ENCODE data around the gene PPP1R15A. TPM values are rescaled to one million over a fixed set of nuclear protein-coding genes. Genes with fewer than 3 reads are reported as not detected.
A peak's percentile ranks its signal among the peaks of the same experiment; 100 is the strongest.

PPP1R15A gene
- total RNA-seq, 1 experiment from 2014 or later: 17.0 TPM

DNA sequence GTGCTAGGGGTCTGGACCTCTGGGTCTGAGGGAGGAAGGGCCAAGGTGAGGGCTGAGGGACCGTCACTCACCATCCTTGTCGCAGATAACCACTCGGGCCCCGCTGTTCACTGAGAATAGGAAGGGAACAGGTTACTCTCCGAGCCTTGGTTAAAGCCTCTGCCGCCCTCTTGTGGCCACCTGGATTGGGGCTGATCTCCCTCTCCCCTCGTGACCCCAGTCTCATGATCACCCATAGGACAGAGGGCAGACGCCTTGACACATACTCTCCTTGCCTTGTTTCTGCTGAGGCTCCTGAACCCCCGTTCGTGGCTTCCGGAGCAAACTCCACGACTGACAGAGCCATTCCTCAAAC lies 36.5 kb upstream of the PPP1R15A start (continued):
- TF ChIP-seq ZNF281 (CRISPR knock-in tag; IDR thresholded peaks at IDR 0.05): 0 out of 2 replicates have a peak, but pooled peaks have one; percentile 39

GRCh38 chr19:48836089-48837017 lies 35.9 kb upstream of the PPP1R15A start, which contains the start of gene HSD17B14:
HSD17B14 (minus strand) TSS chr19:48836491; CDS start chr19:48836411, 80 bp downstream.
- Mint-ChIP-seq H3K27ac (peak within 1 kb of the TSS; percentile 99), H3K36me3 (peaks cover 15% of the 10 kb centered on the region), H3K4me3 (peak within 1 kb of the TSS; percentile 94), H3K4me1 (peaks cover 19% of the 10 kb centered on the region), H3K27me3 (ENCODE audit: low read depth) (no peaks in the 10 kb centered on the region), H3K9me3 (no peaks in the 10 kb centered on the region)
- POLR2A ChIA-PET: interaction anchor here (0.9 to 1.7 kb wide), 2 partner anchors 36 to 48 kb away, joined by 4 to 5 read pairs; partner anchors contain the start of gene PPP1R15A
- CTCF ChIA-PET: interaction anchor here (0.6 to 3.0 kb wide), 24 partner anchors 8 to 262 kb away, joined by 3 to 50 read pairs (median 4); partner anchors contain the start of genes CA11, GYS1, PPP1R15A and RUVBL2
- TF ChIP-seq, protein P1, sequence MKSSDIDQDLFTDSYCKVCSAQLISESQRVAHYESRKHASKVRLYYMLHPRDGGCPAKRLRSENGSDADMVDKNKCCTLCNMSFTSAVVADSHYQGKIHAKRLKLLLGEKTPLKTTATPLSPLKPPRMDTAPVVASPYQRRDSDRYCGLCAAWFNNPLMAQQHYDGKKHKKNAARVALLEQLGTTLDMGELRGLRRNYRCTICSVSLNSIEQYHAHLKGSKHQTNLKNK (CRISPR knock-in tag; IDR thresholded peaks at IDR 0.05): no peak
- no peak for TF ChIP-seq ZNF281 (CRISPR knock-in tag; IDR thresholded peaks at IDR 0.05)
- TF ChIP-seq NFE2L1 (CRISPR knock-in tag; IDR thresholded peaks at IDR 0.05): peak; percentile 19; the same call in 1 of the 2 replicates
- TF ChIP-seq, protein P2, sequence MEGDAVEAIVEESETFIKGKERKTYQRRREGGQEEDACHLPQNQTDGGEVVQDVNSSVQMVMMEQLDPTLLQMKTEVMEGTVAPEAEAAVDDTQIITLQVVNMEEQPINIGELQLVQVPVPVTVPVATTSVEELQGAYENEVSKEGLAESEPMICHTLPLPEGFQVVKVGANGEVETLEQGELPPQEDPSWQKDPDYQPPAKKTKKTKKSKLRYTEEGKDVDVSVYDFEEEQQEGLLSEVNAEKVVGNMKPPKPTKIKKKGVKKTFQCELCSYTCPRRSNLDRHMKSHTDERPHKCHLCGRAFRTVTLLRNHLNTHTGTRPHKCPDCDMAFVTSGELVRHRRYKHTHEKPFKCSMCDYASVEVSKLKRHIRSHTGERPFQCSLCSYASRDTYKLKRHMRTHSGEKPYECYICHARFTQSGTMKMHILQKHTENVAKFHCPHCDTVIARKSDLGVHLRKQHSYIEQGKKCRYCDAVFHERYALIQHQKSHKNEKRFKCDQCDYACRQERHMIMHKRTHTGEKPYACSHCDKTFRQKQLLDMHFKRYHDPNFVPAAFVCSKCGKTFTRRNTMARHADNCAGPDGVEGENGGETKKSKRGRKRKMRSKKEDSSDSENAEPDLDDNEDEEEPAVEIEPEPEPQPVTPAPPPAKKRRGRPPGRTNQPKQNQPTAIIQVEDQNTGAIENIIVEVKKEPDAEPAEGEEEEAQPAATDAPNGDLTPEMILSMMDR (IDR thresholded peaks at IDR 0.05): peak; percentile 16; the same call in 1 of the 2 replicates
- TF ChIP-seq NFATC4 (CRISPR knock-in tag; IDR thresholded peaks at IDR 0.05): no peak
- peak; percentile 93 for TF ChIP-seq ZNF263 (CRISPR knock-in tag; IDR thresholded peaks at IDR 0.05; ENCODE audit: low read depth)
- TF ChIP-seq EMX1 (CRISPR knock-in tag; IDR thresholded peaks at IDR 0.05): no peak
- TF ChIP-seq, protein P3, sequence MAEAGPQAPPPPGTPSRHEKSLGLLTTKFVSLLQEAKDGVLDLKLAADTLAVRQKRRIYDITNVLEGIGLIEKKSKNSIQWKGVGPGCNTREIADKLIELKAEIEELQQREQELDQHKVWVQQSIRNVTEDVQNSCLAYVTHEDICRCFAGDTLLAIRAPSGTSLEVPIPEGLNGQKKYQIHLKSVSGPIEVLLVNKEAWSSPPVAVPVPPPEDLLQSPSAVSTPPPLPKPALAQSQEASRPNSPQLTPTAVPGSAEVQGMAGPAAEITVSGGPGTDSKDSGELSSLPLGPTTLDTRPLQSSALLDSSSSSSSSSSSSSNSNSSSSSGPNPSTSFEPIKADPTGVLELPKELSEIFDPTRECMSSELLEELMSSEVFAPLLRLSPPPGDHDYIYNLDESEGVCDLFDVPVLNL (CRISPR knock-in tag; IDR thresholded peaks at IDR 0.05; ENCODE audit: borderline replicate concordance, low read depth): no peak
- TF ChIP-seq JUN (CRISPR knock-in tag; IDR thresholded peaks at IDR 0.05): no peak
- peak; percentile 13; the same call in 1 of the 2 replicates for TF ChIP-seq SP1 (CRISPR knock-in tag; conservative IDR thresholded peaks at IDR 0.05)
- TF ChIP-seq FOXJ3 (CRISPR knock-in tag; IDR thresholded peaks at IDR 0.05; ENCODE audit: borderline replicate concordance): no peak
- no peak for TF ChIP-seq E2F1 (CRISPR knock-in tag; IDR thresholded peaks at IDR 0.05)
- no peak for TF ChIP-seq NR1H2 (CRISPR knock-in tag; IDR thresholded peaks at IDR 0.05)
- peak; percentile 62; the same call in 1 of the 2 replicates for TF ChIP-seq FOXP1 (CRISPR knock-in tag; IDR thresholded peaks at IDR 0.05; ENCODE audit: borderline replicate concordance)
- TF ChIP-seq ATF2 (CRISPR knock-in tag; IDR thresholded peaks at IDR 0.05; ENCODE audit: borderline replicate concordance, low read depth): no peak
- no peak for TF ChIP-seq ZNF423 (CRISPR knock-in tag; IDR thresholded peaks at IDR 0.05)
- peak; percentile 47; the same call in 1 of the 2 replicates for TF ChIP-seq MYBL2 (CRISPR knock-in tag; IDR thresholded peaks at IDR 0.05)
- DNase-seq (ENCODE audit: low spot score) (peak; percentile 79), ATAC-seq (peak; percentile 66)
